SJSA1 (cell line): ENCODE results near the gene WNT7B. TPM values are rescaled to one million over a fixed set of nuclear protein-coding genes. Genes with fewer than 3 reads are reported as not detected.

Experiments
- DNase-seq, 2 experiments: peaks; one replicate each; pipeline ENCODE4 v3.0.0-alpha.2; 2015 to 2020; ENCODE audit warnings: low spot score in 2 of 2, low read depth in 1 of 2
- H3K27ac ChIP-seq: fragments of 250-450 bp; sonication (Bioruptor Pico); 2 replicates; pipeline ENCODE4 v1.5.1; 2020; ENCODE audit warnings: mild to moderate bottlenecking, moderate library complexity
- H3K27me3 ChIP-seq: fragments of 250-450 bp; sonication (Bioruptor Pico); replicated peaks from 2 replicates; pipeline ENCODE4 v1.5.1; 2020; ENCODE audit warnings: mild to moderate bottlenecking, moderate library complexity
- H3K36me3 ChIP-seq: fragments of 250-450 bp; sonication (Bioruptor Pico); 2 replicates; pipeline ENCODE4 v1.5.1; 2020; ENCODE audit warnings: mild to moderate bottlenecking
- H3K4me1 ChIP-seq: fragments of 250-450 bp; sonication (Bioruptor Pico); replicated peaks from 2 replicates; pipeline ENCODE4 v1.6.1; 2021; ENCODE audit warnings: mild to moderate bottlenecking
- H3K4me3 ChIP-seq: fragments of 250-450 bp; sonication (Bioruptor Pico); 2 replicates; pipeline ENCODE4 v1.5.1; 2020; ENCODE audit warnings: mild to moderate bottlenecking
- H3K9me3 ChIP-seq: fragments of 250-450 bp; sonication (Bioruptor Pico); replicated peaks from 2 replicates; pipeline ENCODE4 v1.5.1; 2020; ENCODE audit warnings: mild to moderate bottlenecking
- total RNA-seq: library from RNA; depleted of rRNA; stranded (reverse); fragments of >200 nt; shearing (Covaris generic); gene quantifications from 2 replicates; pipeline ENCODE4 v1.2.3, GENCODE V29; 2014

Gene WNT7B
- total RNA-seq, 1 experiment from 2014 or later = 0.18 TPM

- no peaks in the 10 kb centered on the region for H3K36me3 ChIP-seq
- H3K4me3 ChIP-seq = no peak overlapping the region
- H3K9me3 ChIP-seq = no peaks in the 10 kb centered on the region
- no peaks in the 10 kb centered on the region for H3K4me1 ChIP-seq
- H3K27ac ChIP-seq = no peak overlapping the region
- H3K27me3 ChIP-seq = no peaks in the 10 kb centered on the region
- DNase-seq = no peak
Observed at GRCh38 chr22:45959719-45960476, 17.1 kb downstream of the WNT7B start.

- no peak for DNase-seq
- Histone ChIP-seq H3K27me3 (no peaks in the 10 kb centered on the region; the same call in 1 of the 2 replicates), H3K27ac (no peak overlapping the region), H3K4me3 (no peak overlapping the region), H3K36me3 (no peaks in the 10 kb centered on the region), H3K9me3 (no peaks in the 10 kb centered on the region), H3K4me1 (no peaks in the 10 kb centered on the region)
Observed at GRCh38 chr22:45958971-45959370, 18.0 kb downstream of the WNT7B start.

- Histone ChIP-seq H3K27ac (no peak overlapping the region), H3K36me3 (no peaks in the 10 kb centered on the region), H3K9me3 (no peaks in the 10 kb centered on the region), H3K4me3 (no peak overlapping the region), H3K27me3 (peaks cover 4% of the 10 kb centered on the region; the same call in 1 of the 2 replicates), H3K4me1 (no peaks in the 10 kb centered on the region)
- DNase-seq = no peak
Observed at GRCh38 chr22:45957826-45958225, 19.1 kb downstream of the WNT7B start.

GRCh38 chr22:45953178-45953577 lies 23.8 kb downstream of the WNT7B start:
- no peak overlapping the region for H3K27ac ChIP-seq
- no peaks in the 10 kb centered on the region for H3K4me1 ChIP-seq
- peaks cover 4% of the 10 kb centered on the region; the same call in 1 of the 2 replicates for H3K27me3 ChIP-seq
- H3K4me3 ChIP-seq = no peak overlapping the region
- H3K9me3 ChIP-seq = no peaks in the 10 kb centered on the region
- H3K36me3 ChIP-seq = no peaks in the 10 kb centered on the region
- no peak for DNase-seq

GRCh38 chr22:45952553-45952952 lies 24.4 kb downstream of the WNT7B start:
- Histone ChIP-seq H3K27me3 (peaks cover 4% of the 10 kb centered on the region; the same call in 1 of the 2 replicates), H3K4me3 (no peak overlapping the region), H3K4me1 (no peaks in the 10 kb centered on the region), H3K9me3 (no peaks in the 10 kb centered on the region), H3K36me3 (no peaks in the 10 kb centered on the region), H3K27ac (no peak overlapping the region)
- DNase-seq = no peak

GRCh38 chr22:45952151-45952550 lies 24.8 kb downstream of the WNT7B start:
- Histone ChIP-seq H3K36me3 (no peaks in the 10 kb centered on the region), H3K27me3 (peaks cover 4% of the 10 kb centered on the region; the same call in 1 of the 2 replicates), H3K4me1 (no peaks in the 10 kb centered on the region), H3K27ac (no peak overlapping the region), H3K4me3 (no peak overlapping the region), H3K9me3 (no peaks in the 10 kb centered on the region)
- no peak for DNase-seq

- DNase-seq = no peak
- no peak overlapping the region for H3K4me3 ChIP-seq
- H3K27me3 ChIP-seq = peaks cover 4% of the 10 kb centered on the region; the same call in 1 of the 2 replicates
- H3K4me1 ChIP-seq = no peaks in the 10 kb centered on the region
- H3K27ac ChIP-seq = no peak overlapping the region
- no peaks in the 10 kb centered on the region for H3K9me3 ChIP-seq
- no peaks in the 10 kb centered on the region for H3K36me3 ChIP-seq
Observed at GRCh38 chr22:45949891-45950290, 27.1 kb downstream of the WNT7B start.

GRCh38 chr22:45949258-45949870 lies 27.6 kb downstream of the WNT7B start:
- no peak overlapping the region for H3K4me3 ChIP-seq
- H3K27ac ChIP-seq = no peak overlapping the region
- no peaks in the 10 kb centered on the region for H3K4me1 ChIP-seq
- H3K9me3 ChIP-seq = no peaks in the 10 kb centered on the region
- no peak for DNase-seq
- H3K27me3 ChIP-seq = peaks cover 4% of the 10 kb centered on the region; the same call in 1 of the 2 replicates
- H3K36me3 ChIP-seq = no peaks in the 10 kb centered on the region

- H3K4me3 ChIP-seq = no peak overlapping the region
Observed at GRCh38 chr22:45948081-45948648, 28.8 kb downstream of the WNT7B start.

GRCh38 chr22:45946805-45947600 lies 30.0 kb downstream of the WNT7B start:
- no peak for DNase-seq
- Histone ChIP-seq H3K4me1 (peaks cover 16% of the 10 kb centered on the region), H3K27me3 (no peaks in the 10 kb centered on the region), H3K36me3 (no peaks in the 10 kb centered on the region), H3K9me3 (no peaks in the 10 kb centered on the region), H3K27ac (no peak overlapping the region), H3K4me3 (no peak overlapping the region)

More at GRCh38 chr22:45948081-45948648, 28.8 kb downstream of the WNT7B start:
- no peak for DNase-seq
- H3K36me3 ChIP-seq = no peaks in the 10 kb centered on the region
- no peaks in the 10 kb centered on the region for H3K9me3 ChIP-seq
- H3K4me1 ChIP-seq = peaks cover 10% of the 10 kb centered on the region
- H3K27me3 ChIP-seq = no peaks in the 10 kb centered on the region
- H3K27ac ChIP-seq = no peak overlapping the region

GRCh38 chr22:45945621-45946106 lies 31.3 kb downstream of the WNT7B start:
- H3K4me3 ChIP-seq = no peak overlapping the region
- H3K9me3 ChIP-seq = no peaks in the 10 kb centered on the region
- no peaks in the 10 kb centered on the region for H3K27me3 ChIP-seq
- H3K36me3 ChIP-seq = no peaks in the 10 kb centered on the region
- no peak for DNase-seq
- no peak overlapping the region for H3K27ac ChIP-seq
- peaks cover 16% of the 10 kb centered on the region for H3K4me1 ChIP-seq

- H3K27ac ChIP-seq = peak overlapping the region; percentile 32
- peak; percentile 54 to 70 for DNase-seq
- H3K4me1 ChIP-seq = peaks cover 16% of the 10 kb centered on the region
- H3K9me3 ChIP-seq = no peaks in the 10 kb centered on the region
- H3K27me3 ChIP-seq = no peaks in the 10 kb centered on the region
- H3K36me3 ChIP-seq = no peaks in the 10 kb centered on the region
- no peak overlapping the region for H3K4me3 ChIP-seq
Observed at GRCh38 chr22:45942787-45943493, 34.0 kb downstream of the WNT7B start.

- Histone ChIP-seq H3K27me3 (no peaks in the 10 kb centered on the region), H3K27ac (no peak overlapping the region), H3K4me3 (no peak overlapping the region), H3K9me3 (no peaks in the 10 kb centered on the region), H3K4me1 (peaks cover 16% of the 10 kb centered on the region), H3K36me3 (no peaks in the 10 kb centered on the region)
- no peak for DNase-seq
Observed at GRCh38 chr22:45942344-45942743, 34.6 kb downstream of the WNT7B start.
